ENCODE measurements around the gene OR51V1.
A peak's percentile ranks its signal among the peaks of the same experiment; 100 is the strongest.
"Not testable (repeated sequence)": the region's sequence is repeated elsewhere in the genome, so short reads cannot be mapped to it uniquely, and the experiment has no call there.

The OR51V1 gene

DNA sequence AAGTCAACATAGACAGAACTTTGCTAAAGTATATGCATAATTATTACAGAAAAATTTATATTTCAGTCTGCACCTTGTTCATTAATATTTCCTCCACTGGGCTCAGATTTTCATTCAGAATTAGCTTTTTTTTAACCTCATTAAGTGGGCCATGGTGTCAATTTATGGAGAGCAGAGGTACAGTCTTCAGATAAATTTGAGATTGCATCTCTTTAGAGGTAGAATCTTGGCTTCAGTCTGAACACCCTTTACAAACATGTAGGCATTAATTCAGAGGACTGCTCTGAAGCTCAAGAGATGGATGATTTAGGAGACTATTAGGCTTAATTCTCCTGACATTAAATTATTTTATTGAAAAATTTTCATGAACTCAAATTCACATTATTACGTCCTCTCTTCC, 29.8 kb upstream of the OR51V1 start:
- DNase-seq = no peak

DNA sequence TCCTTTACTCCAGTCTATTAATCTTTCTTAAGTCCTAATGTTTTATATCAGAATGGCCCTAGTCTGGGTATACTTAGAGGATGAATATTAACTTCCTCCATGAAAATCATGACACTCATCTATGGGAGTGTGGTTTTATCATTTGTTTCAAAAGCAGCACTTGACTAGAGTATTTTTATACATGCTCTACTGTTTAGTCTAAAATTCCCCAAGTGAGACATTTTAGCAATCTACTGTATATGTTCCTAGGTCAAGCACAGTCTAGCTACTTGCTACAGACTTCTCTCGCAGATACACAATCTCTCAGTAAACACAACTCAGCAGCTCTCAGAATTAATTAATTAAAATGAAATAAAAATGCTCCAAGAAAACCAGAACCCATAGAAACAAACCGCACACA, 29.3 kb upstream of the OR51V1 start:
- DNase-seq = no peak

DNA sequence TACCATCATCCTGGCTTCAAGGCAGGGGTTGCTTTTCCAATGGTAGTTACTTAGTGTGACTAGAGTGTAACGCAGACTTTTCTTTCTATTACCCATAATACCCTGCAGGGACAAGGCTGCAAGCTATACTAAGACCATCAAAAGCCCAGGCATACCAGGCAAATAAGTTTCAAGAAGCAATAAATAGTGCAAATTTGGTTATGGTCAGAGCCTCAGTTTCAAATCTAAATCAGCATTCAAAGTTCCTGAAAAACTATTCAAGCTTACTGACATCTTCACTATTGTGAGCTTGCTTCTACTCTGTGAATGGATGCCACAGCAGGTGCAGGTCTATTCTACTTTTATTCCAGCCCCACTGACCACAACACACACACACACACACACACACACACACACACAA, 28.9 kb upstream of the OR51V1 start:
- no peak for DNase-seq

DNA sequence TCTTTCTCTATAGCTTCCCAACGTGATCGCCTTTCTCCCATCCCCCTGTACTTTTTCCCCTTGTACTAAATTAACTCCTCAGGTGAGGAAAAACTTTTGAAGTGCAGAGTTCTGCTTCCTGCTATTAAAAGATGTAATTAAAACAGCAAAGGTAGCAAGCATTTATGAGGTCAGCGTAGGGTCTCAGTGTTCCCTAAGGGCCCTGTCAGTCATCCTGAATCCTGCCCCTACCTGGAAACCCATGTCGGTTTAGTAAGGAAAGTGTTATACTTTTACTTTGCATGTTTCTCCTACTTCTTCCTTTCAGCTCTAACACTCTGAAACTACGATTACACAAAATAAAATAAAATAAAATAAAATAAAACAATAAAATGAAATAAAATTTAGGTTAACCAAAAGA, 27.6 kb upstream of the OR51V1 start:
- DNase-seq = no peak

DNA sequence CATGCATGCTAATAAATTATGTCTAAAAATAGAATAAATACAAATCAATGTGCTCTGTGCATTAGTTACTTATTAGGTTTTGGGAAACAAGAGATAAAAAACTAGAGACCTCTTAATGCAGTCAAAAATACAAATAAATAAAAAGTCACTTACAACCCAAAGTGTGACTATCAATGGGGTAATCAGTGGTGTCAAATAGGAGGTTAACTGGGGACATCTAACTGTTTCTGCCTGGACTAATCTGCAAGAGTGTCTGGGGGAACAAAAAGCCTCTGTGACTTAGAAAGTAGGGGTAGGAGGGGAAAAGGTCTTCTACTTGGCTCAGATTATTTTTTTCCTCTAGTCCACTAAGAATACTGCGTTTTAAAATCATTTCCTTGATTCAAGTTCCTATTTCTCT, 27.2 kb upstream of the OR51V1 start:
- DNase-seq = no peak

DNA sequence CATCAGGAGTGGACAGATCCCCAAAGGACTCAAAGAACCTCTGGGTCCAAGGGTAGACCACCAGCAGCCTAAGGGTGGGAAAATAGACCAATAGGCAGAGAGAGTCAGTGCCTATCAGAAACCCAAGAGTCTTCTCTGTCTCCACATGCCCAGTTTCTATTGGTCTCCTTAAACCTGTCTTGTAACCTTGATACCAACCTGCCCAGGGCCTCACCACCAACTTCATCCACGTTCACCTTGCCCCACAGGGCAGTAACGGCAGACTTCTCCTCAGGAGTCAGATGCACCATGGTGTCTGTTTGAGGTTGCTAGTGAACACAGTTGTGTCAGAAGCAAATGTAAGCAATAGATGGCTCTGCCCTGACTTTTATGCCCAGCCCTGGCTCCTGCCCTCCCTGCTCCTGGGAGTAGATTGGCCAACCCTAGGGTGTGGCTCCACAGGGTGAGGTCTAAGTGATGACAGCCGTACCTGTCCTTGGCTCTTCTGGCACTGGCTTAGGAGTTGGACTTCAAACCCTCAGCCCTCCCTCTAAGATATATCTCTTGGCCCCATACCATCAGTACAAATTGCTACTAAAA, 26.3 kb upstream of the OR51V1 start, which contains the start of gene HBB:
TSS of gene HBB (minus strand) at position 340 of the 579 bp plus-strand sequence. CDS start at position 290, 50 bp downstream.
- DNase-seq = no peak

DNA sequence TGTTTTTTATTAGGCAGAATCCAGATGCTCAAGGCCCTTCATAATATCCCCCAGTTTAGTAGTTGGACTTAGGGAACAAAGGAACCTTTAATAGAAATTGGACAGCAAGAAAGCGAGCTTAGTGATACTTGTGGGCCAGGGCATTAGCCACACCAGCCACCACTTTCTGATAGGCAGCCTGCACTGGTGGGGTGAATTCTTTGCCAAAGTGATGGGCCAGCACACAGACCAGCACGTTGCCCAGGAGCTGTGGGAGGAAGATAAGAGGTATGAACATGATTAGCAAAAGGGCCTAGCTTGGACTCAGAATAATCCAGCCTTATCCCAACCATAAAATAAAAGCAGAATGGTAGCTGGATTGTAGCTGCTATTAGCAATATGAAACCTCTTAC, 25.0 kb upstream of the OR51V1 start:
- no peak for DNase-seq

DNA sequence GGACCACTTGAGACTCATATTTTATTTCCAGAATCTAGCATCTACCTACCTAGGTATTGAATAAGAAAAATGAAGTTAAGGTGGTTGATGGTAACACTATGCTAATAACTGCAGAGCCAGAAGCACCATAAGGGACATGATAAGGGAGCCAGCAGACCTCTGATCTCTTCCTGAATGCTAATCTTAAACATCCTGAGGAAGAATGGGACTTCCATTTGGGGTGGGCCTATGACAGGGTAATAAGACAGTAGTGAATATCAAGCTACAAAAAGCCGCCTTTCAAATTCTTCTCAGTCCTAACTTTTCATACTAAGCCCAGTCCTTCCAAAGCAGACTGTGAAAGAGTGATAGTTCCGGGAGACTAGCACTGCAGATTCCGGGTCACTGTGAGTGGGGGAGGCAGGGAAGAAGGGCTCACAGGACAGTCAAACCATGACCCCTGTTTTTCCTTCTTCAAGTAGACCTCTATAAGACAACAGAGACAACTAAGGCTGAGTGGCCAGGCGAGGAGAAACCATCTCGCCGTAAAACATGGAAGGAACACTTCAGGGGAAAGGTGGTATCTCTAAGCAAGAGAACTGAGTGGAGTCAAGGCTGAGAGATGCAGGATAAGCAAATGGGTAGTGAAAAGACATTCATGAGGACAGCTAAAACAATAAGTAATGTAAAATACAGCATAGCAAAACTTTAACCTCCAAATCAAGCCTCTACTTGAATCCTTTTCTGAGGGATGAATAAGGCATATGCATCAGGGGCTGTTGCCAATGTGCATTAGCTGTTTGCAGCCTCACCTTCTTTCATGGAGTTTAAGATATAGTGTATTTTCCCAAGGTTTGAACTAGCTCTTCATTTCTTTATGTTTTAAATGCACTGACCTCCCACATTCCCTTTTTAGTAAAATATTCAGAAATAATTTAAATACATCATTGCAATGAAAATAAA, 24.3 kb upstream of the OR51V1 start:
- DNase-seq = no peak

DNA sequence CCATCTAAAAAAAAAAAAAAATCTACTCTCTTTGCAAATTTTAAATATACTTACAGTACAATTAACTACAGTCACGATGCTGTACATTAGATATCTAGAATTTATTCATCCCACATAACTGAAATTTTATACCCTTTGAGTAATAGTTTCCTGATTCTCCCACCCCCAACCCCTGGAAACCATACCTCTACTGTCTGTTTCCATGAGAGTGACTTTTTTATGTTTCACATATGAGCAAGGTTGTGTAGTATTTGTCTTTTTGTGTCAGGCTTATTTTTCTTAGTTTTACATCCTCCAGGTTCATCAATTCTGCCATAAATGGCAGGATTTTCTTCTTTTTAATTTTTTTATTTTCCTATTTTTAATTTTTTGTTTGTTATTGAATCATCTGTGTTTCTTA, 23.2 kb upstream of the OR51V1 start:
- DNase-seq = no peak

DNA sequence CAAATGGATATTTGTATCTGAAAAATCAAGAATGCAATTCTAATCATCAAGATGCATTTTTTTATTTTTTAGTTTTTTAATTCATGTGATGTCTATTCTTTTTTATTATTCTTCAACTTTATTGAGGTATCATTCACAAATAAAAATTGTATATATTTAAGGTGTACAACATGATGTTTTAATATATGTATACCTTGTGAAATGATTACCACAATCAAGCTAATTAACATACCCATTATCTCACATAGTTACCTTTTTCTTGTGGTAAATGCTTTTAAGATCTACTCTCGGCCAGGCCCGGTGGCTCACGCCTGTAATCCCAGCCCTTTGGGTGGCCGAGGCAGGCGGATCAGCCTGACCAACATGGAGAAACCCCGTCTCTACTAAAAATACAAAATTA, 22.7 kb upstream of the OR51V1 start:
- DNase-seq = no peak

DNA sequence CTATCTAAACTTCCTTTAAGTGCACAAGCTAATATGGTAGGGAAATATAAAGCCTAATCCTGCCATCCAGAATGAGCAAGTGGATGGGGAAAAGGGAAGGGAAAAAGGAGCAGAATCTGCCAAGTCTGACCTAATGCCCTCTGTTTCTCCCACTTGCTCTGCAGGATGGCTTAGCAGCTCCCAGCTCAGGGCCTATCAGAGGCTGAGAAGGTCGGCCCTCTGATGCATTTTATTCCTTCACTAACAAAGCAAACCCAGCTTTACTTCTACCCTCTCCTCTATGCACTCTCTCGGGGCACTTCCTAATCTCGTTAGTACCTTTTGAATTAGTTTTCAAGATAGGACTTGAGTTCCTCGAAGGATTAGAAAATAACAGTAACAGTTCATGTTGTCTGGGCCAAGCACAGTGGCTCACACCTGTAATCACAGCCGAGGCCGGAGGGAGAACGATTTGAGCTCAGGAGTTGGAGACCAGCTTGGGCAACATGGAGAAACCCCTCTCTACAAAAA, 9.9 kb upstream of the OR51V1 start:
- DNase-seq = no peak

DNA sequence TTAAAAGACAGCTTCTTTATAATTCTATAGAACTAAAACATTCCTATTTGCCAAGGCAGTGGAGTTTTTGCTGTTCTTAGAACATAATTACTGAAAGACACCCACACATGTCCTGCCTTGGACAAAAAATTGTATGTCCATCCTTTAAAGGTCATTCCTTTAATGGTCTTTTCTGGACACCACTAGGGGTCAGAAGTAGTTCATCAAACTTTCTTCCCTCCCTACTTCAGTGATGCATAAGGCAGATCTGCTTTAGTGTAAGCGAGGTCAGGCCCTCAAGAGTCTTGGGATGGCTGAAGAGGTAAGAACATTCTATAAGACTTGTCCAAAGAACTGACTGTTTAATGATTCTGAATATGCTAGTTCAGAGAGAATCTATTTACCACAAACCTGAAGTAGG, 4.3 kb upstream of the OR51V1 start:
- peak; percentile 26 for DNase-seq

DNA sequence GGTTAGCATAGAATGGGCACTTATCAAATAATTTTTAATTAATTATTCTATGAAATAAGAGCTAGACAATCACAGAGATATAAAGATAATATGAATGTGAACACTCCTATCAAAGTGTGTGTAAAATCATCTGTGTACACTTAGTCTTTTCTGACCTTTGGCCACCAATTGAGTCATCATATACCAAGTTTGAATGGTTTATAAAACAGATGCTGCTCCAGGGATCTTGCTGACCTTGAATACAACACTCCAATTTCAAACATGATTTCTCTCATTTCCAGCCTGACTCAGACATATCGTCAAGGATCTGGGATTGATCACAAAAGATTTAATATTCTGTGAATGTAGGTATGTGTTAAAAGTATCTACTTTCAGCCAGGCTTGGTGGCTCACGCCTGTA, 2.9 kb upstream of the OR51V1 start:
- DNase-seq = no peak

DNA sequence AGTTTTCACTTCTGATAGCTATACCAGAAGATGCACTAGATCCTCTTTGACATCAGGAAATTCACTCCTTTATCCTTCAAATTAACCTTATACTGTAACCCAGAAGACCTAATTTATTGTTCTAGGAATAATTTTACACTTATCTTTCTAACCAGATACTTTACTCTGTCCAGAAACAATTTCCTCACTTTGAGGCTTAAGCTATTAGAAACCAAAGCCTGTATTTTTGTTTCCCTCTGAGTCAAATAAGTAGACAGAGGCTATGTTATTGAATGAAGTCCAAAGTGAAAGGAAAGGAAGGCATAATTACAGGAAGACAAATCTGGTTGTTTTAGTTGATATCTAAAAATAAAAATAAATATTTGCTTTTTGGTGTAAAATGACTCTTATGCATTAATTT, 2.2 kb downstream of the OR51V1 start:
- no peak for DNase-seq

DNA sequence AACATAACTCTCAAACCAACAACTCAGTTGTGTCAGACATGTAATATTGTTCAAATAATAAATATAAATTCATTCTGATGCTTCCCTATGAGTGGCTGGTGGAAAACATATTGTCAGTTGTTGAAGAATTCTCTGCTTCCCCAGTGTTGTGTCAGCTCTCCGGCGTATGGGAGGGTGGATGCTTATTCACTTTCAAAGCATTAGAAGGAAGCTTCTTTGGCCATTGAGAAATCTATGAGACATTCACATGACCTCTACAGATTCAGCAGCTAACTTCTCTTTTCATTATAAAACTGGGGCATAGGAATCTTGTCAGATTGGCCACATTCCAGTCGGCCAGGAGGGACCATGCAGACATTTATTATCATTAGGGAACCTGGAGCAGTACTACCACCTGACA, 2.9 kb downstream of the OR51V1 start:
- DNase-seq = peak; percentile 33

DNA sequence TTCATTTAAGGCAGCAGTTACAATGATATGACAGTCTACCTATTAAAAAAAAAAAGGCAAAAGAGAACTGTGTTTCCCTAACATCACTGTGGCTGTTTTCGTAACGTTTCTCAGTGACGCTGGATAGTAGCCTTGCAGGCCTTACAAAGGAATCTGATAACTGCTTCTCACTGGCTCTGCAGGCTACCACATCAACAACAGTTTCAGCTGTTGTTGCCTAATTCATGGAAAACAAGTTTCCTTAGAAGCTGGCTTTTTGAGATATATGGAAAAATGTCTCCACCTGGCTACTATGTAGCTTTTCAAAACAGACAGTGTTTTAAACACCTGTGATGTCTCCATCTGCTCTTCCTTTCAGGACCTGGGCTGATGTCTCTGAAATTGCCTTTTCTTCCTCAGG, 3.8 kb downstream of the OR51V1 start:
- DNase-seq = no peak

DNA sequence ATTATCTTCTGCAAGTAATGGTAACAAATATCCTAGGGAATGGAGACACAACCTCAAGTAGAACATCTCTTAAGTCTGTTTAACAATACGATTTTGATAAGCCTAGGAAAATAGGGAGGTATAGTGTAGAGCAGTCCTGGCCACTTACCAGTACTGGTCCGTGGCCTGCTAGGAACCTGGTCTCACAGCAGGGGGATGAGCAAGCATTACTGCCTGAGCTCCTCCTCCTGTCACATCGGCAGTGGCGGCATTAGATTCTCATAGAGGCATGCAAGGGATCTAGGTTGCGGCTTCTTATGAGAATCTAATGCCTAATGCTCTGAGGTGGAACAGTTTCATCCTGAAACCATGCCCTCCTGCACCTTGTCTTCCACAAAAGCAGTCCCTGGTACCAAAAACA, 4.4 kb downstream of the OR51V1 start:
- no peak for DNase-seq

DNA sequence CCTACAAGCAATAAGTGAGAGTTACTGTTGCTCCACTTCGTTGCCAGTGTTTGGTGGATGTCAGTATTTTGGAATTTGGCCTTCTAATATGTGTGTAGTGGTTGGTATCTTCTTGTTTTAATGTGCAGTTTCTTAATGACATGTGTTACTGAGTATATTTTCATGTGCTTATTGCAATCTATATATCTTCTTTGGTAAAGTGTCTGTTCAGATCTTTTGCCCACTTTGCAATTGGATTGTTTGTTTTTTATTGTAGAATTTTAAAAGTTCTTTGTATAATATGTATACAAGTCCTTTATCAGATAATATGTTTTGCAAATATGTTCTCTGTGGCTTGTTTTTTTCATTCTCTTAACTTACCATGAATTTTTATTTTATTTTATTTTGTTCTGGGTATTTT, 7.7 kb downstream of the OR51V1 start:
- DNase-seq = no peak

DNA sequence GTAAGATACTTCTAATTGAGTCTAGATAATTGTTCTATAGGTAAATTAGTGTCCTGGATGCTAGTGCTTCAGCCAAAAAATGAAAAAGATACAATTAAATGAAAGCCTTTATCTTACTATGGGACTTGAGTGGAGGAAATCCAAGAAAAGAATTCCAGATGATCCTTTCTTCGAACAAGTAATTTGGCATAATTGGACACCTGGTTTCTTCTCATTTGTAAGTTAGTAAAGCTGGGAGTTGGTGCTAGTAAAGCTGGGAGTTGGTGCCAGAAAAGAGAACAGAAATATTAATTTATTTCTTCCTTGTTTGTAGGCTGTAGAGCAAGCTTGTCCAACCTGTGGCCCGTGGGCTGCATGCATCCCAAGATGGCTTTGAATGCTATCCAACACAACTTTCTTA, 12.3 kb downstream of the OR51V1 start:
- no peak for DNase-seq

DNA sequence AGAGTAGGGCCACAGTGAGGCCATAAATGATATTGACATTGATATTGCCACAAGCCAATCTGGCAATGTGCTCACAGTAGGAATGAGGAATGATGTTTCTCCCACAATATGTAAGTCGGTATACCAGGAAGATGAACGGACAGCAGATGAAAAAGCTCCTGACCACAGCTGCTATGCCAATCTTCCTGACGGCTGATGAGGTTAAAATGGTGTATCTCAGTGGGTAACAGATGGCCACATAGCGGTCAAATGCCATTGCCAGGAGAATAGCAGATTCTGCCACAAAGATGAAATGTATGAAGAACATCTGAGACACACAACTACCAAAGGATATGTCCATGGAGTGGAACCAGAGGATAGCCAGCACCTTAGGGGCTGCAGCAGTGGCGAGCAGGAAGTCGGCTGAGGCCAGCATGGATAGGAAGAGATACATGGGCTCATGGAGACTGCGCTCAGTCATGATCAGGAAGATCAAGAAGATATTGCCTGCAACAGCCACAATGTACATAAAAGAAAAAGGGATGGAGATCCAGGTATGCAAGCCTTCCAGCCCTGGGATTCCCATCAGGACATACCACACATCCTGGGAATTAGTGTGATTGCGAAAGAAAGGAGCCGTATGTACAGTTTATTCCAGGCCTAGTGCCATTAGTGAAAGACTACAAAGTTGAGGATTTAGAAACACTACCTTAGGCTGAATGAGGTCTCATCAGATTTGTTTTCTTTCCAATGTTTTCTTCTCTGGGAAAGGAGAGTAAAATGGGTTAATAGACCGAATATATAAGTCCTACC, 22.2 kb downstream of the OR51V1 start:
- no peak for DNase-seq

DNA sequence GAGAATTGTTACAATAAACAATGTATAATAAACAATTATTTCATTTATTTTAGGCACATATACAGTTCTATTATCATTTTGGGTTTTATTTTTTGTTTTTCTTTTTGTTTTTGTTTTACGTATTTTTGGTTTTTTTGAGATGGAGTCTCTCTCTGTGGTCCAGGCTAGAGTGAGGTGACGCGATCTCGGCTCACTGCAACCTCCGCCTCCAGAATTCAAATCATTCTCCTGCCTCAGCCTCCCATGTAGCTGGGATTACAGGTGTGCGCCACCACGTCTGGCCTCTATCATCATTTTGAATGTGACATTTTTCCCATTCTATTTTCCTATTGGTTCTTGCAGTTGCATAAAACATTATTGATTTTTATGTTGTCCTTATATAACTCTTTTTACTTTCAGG, 25.5 kb downstream of the OR51V1 start:
- no peak for DNase-seq

DNA sequence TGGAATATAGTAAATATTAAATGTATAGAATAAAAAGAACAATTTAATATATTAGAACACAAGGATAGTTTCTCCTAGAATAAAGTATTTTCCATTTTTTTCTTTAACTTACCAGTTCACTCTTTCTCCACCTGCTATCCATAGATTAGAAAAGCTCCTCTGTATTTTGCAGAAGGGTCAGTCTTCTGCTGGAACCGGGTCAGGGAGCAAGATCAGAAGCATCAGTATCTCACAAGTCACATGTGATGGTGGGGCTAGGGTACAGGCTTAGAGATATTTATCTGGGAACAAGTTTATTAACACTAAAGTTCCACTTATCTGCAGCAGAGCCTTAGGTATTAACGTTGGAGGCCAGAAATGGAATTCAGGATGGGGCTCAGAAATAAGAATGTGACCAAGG, 28.6 kb downstream of the OR51V1 start:
- no peak for DNase-seq

DNA sequence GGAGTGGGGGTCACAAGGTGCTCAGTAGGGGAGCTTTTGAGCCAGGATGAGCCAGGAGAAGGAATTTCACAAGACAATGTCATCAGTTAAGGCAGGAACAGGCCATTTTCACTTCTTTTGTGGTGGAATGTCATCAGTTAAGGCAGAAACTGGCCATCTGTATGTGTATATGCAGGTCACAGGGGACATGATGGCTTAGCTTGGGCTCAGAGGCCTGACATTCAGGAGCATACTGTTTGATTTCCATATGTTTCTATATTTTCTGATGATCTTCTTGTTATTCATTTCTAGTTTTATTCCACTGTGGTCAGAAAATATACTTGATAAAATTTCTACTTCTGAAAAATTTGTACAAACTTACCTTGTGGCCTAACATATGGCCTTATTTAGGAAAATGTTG, 34.6 kb downstream of the OR51V1 start:
- not testable (repeated sequence) for DNase-seq

DNA sequence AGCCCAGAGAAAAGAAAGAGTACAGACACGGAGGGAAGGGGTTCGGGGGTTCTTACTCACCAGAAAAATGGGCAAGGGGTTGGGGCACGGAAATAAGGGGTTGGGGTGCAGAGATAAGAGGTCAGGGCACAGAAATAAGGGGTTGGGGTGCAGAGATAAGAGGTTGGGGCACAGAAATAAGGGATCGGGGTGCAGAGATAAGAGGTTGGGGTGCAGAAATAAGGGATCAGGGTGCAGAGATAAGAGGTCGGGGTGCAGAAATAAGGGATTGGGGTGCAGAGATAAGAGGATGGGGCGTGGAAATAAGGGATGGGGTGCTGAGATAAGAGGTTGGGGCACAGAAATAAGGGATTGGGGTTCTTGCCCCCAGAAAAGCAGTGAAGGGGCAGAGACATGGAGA, 35.7 kb downstream of the OR51V1 start:
- not testable (repeated sequence) for DNase-seq
